Activated B cell treated with CpG ODN at 0.5 μM for 24 hours (primary cell): ENCODE data around the gene CAMK2A. TPM values are rescaled to one million over a fixed set of nuclear protein-coding genes. Genes with fewer than 3 reads are reported as not detected.

Source experiments
- ATAC-seq: fragments of 200-7000 bp; cut with Tn5 transposase; one replicate; pipeline ENCODE4 v1.10.0; 2021; ENCODE audit warnings: low read depth, mild to moderate bottlenecking, moderate library complexity
- CTCF ChIA-PET: fragments of 350-600 bp; sonication (Branson Sonifier 250); formaldehyde crosslinking; loops from one replicate; lab custom pipeline; 2021; ENCODE audit warnings: antibody characterized with exemption; lab: Charles Lee
- POLR2A ChIA-PET: fragments of 350-600 bp; sonication (Branson Sonifier 250); formaldehyde crosslinking; loops from one replicate; lab custom pipeline; 2021; ENCODE audit warnings: antibody characterized with exemption; lab: Charles Lee
- DNase-seq: peaks from one replicate; pipeline ENCODE4 v3.0.0; 2022
- H3K27ac Mint-ChIP-seq: one replicate; pipeline ENCODE4 v1.8.0; 2020; ENCODE audit warnings: mixed read lengths
- H3K27me3 Mint-ChIP-seq: one replicate; pipeline ENCODE4 v1.8.0; 2021; ENCODE audit warnings: mixed read lengths
- H3K36me3 Mint-ChIP-seq: one replicate; pipeline ENCODE4 v1.8.0; 2021; ENCODE audit warnings: low read depth, mixed read lengths
- H3K4me1 Mint-ChIP-seq: one replicate; pipeline ENCODE4 v1.8.0; 2021; ENCODE audit warnings: mixed read lengths
- H3K4me3 Mint-ChIP-seq: one replicate; pipeline ENCODE4 v1.8.0; 2020; ENCODE audit warnings: mild to moderate bottlenecking, mixed read lengths
- H3K9me3 Mint-ChIP-seq: one replicate; pipeline ENCODE4 v1.8.0; 2020; ENCODE audit warnings: mixed read lengths
- CTCF ChIP-seq: fragments of 200-600 bp; IDR thresholded peaks from one replicate; pipeline ENCODE4 v1.8.0; 2022; ENCODE audit warnings: antibody characterized with exemption, mild to moderate bottlenecking
- intact Hi-C: fragments of 100-400 bp; cut with micrococcal nuclease; formaldehyde crosslinking; loops from one replicate; pipeline ENCODE4 v1.15.1; 2024
- total RNA-seq: library from RNA; stranded (reverse); gene quantifications from 2 replicates; pipeline ENCODE4 v1.2.3, GENCODE V29; 2022

CAMK2A gene
- total RNA-seq, 1 donor from 2014 or later: not detected

GRCh38 chr5:150177721-150178120 is 111.9 kb downstream of the CAMK2A start:
- ATAC-seq (no peak), DNase-seq (no peak)
- ChIA-PET POLR2A (no interaction called here), CTCF (no interaction called here)
- Mint-ChIP-seq H3K4me1 (no peaks in the 10 kb centered on the region), H3K4me3 (no peak overlapping the region), H3K36me3 (no peaks in the 10 kb centered on the region), H3K9me3 (no peaks in the 10 kb centered on the region), H3K27me3 (peaks cover 7% of the 10 kb centered on the region), H3K27ac (no peak overlapping the region)
- TF ChIP-seq CTCF: no peak
- intact Hi-C loops: no loop called here

DNA sequence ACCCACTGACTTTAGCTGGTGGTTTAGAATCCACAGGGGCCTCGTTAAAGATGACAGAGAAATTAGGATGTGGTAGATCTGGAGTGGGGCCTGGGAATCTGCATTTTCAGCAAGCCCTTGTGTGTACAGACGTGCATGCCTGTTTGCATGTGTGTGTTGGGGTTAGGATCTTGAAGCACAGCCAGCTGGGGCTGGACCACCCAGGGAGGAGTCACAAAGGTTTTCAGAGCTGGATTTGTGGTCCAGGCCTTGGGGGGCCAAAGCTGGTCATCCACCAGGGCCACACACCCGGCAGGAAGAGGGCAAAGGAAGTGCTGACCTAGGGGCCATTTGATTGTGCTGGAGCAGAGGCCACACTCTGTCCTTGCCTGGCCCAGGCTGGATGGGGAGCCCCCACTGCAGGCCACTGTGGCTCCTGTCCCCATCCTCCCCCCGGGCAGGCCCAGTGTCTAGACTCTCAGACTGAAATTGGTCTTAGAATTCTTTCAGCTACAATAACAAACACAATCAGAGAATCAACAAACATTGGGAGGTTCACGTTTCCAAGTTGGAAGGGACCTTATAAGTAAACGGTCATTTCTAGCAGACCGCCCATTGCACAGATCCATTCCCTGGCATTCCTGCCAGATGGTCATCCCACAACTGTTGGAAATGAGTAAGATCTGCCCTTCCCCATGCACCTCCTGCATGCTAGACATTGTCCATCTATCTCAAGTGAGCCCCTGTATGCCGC is 112.7 kb downstream of the CAMK2A start:
- Mint-ChIP-seq H3K4me3 (no peak overlapping the region), H3K9me3 (no peaks in the 10 kb centered on the region), H3K27ac (no peak overlapping the region), H3K36me3 (no peaks in the 10 kb centered on the region), H3K4me1 (no peaks in the 10 kb centered on the region), H3K27me3 (peaks cover 10% of the 10 kb centered on the region)
- POLR2A ChIA-PET: no interaction called here
- TF ChIP-seq CTCF: no peak
- CTCF ChIA-PET: no interaction called here
- no peak for ATAC-seq
- intact Hi-C loops: no loop called here
- DNase-seq: no peak

DNA sequence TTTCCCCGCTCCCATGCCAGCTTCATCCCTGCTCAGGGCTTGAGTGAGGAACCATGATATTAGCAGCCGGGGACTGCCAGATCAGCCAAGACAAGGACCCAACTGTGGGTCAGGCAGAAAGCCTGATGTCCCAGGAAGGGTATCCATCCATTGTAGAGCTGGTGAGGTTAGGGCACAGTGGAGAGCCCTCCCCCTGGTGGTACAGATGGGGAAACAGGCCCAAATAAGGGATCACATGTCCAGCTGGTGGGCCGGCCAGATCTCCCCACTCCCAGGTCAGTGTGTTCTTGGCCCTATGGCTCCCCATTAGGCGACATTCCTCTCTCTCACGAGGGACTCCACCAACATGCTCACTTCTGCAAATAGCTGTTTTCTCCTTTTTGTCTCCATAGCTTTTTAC is 114.0 kb downstream of the CAMK2A start:
- Mint-ChIP-seq H3K27ac (no peak overlapping the region), H3K36me3 (no peaks in the 10 kb centered on the region)

GRCh38 chr5:150175076-150175475 is 114.5 kb downstream of the CAMK2A start:
- Mint-ChIP-seq H3K4me3 (no peak overlapping the region), H3K4me1 (no peaks in the 10 kb centered on the region), H3K27ac (no peak overlapping the region), H3K9me3 (no peaks in the 10 kb centered on the region), H3K36me3 (no peaks in the 10 kb centered on the region), H3K27me3 (peaks cover 17% of the 10 kb centered on the region)
- intact Hi-C loops: no loop called here
- CTCF ChIA-PET: no interaction called here
- no peak for DNase-seq
- POLR2A ChIA-PET: no interaction called here
- no peak for TF ChIP-seq CTCF
- ATAC-seq: no peak

More for the DNA sequence above, 114.0 kb downstream of the CAMK2A start:
- ATAC-seq (no peak), DNase-seq (no peak)
- intact Hi-C loops: no loop called here
- Mint-ChIP-seq H3K4me3 (no peak overlapping the region), H3K4me1 (no peaks in the 10 kb centered on the region), H3K9me3 (no peaks in the 10 kb centered on the region), H3K27me3 (peaks cover 14% of the 10 kb centered on the region)
- CTCF ChIA-PET: no interaction called here
- no peak for TF ChIP-seq CTCF
- POLR2A ChIA-PET: no interaction called here

DNA sequence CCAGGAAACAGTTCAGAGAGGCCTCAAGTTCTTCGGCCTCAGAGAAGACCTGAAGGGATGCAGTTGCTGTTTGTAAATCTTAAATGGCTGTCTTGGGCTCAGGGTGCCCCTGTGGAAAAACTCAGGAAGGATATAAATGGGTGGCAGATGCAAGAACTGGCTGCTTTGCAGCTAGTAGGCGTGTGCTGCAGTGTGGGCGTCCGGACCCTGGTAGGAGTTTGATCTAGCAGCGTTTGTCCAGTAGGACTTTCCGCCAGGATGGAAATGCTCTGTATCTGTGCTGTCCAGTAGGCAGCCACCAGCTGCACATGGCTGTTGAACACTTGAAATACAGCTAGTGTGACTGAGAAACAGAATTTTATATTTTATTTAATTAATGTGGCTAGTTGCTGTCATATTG is 115.3 kb downstream of the CAMK2A start:
- Mint-ChIP-seq H3K36me3 (no peaks in the 10 kb centered on the region), H3K9me3 (no peaks in the 10 kb centered on the region), H3K27ac (no peak overlapping the region), H3K27me3 (peaks cover 20% of the 10 kb centered on the region), H3K4me3 (no peak overlapping the region), H3K4me1 (no peaks in the 10 kb centered on the region)
- no peak for ATAC-seq
- TF ChIP-seq CTCF: no peak
- DNase-seq: no peak
- intact Hi-C loops: no loop called here
- POLR2A ChIA-PET: no interaction called here
- CTCF ChIA-PET: no interaction called here
